ENCODE data around the gene NMNAT1. TPM values are rescaled to one million over a fixed set of nuclear protein-coding genes. Genes with fewer than 3 reads are reported as not detected.

NMNAT1 gene
- total RNA-seq, 1 experiment from 2014 or later, result 2.8 TPM

- H3K4me1 Mint-ChIP-seq, result no peaks in the 10 kb centered on the region; a peak in 1 of 4 replicates
- Histone ChIP-seq H3K27ac (ENCODE audit: insufficient read length, low read depth, low read length) (no peak overlapping the region), H4K5ac (ENCODE audit: insufficient read length, low read depth, low read length) (no peak overlapping the region), H3K14ac (ENCODE audit: insufficient read depth, low read length) (no peak overlapping the region), H3K27me3 (ENCODE audit: insufficient read depth, low read length) (no peaks in the 10 kb centered on the region), H4K8ac (replicated peaks; ENCODE audit: insufficient read length, low read depth, low read length) (no peak overlapping the region), H2BK120ac (ENCODE audit: low read depth, low read length, poor library complexity, severe bottlenecking) (no peak overlapping the region), H3K23ac (ENCODE audit: insufficient read length, low read depth, low read length) (no peak overlapping the region), H3K18ac (ENCODE audit: insufficient read length, low read depth, low read length) (no peak overlapping the region), H3T11ph (ENCODE audit: low read length) (no peak overlapping the region), H3K79me2 (ENCODE audit: insufficient read depth, low read length) (no peaks in the 10 kb centered on the region), H3K23me2 (ENCODE audit: insufficient read length, low read depth, low read length, poor library complexity, severe bottlenecking) (no peaks in the 10 kb centered on the region), H2BK15ac (ENCODE audit: low read depth, low read length) (no peak overlapping the region), H2BK5ac (ENCODE audit: insufficient read length, low read length) (no peak overlapping the region), H3K4me1 (ENCODE audit: insufficient read depth, low read length) (no peaks in the 10 kb centered on the region), H3K79me1 (ENCODE audit: insufficient read depth, low read depth, low read length, poor library complexity, severe bottlenecking) (no peaks in the 10 kb centered on the region), H3K4ac (ENCODE audit: low read depth, low read length) (no peak overlapping the region), H3K9ac (ENCODE audit: extremely low read depth, insufficient read length, low read length) (no peak overlapping the region), H3K4me2 (ENCODE audit: insufficient read depth, insufficient read length, low read length) (no peak overlapping the region), H3K9me3 (ENCODE audit: control insufficient read depth, low read depth, low read length) (no peaks in the 10 kb centered on the region), H4K91ac (ENCODE audit: insufficient read length, low read depth, low read length) (no peak overlapping the region), H4K20me1 (ENCODE audit: control insufficient read depth, insufficient read depth, insufficient read length) (no peaks in the 10 kb centered on the region), H2BK20ac (ENCODE audit: low read depth, low read length, poor library complexity, severe bottlenecking) (no peak overlapping the region), H2AK5ac (ENCODE audit: insufficient read length, low read length) (no peak overlapping the region), H2AFZ (ENCODE audit: low read length) (no peak overlapping the region), H3K56ac (ENCODE audit: insufficient read length, low read depth, low read length) (no peak overlapping the region), H2BK12ac (ENCODE audit: insufficient read length, low read depth, low read length) (no peak overlapping the region)
- DNase-seq, result no peak
- WGBS (ENCODE audit: extremely low coverage, insufficient read length, low lambda C conversion rate), result no CpG with 5 or more reads among the region's 2 CpGs
- H3K4me3 Mint-ChIP-seq, result no peak overlapping the region
- no peaks in the 10 kb centered on the region; a peak in 1 of 7 replicates for H3K36me3 Mint-ChIP-seq (ENCODE audit: insufficient read depth in 1 of 3, low read depth in 3 of 3)
- no peak overlapping the region; a peak in 1 of 7 replicates for H3K27ac Mint-ChIP-seq
- TF ChIP-seq, protein P1, sequence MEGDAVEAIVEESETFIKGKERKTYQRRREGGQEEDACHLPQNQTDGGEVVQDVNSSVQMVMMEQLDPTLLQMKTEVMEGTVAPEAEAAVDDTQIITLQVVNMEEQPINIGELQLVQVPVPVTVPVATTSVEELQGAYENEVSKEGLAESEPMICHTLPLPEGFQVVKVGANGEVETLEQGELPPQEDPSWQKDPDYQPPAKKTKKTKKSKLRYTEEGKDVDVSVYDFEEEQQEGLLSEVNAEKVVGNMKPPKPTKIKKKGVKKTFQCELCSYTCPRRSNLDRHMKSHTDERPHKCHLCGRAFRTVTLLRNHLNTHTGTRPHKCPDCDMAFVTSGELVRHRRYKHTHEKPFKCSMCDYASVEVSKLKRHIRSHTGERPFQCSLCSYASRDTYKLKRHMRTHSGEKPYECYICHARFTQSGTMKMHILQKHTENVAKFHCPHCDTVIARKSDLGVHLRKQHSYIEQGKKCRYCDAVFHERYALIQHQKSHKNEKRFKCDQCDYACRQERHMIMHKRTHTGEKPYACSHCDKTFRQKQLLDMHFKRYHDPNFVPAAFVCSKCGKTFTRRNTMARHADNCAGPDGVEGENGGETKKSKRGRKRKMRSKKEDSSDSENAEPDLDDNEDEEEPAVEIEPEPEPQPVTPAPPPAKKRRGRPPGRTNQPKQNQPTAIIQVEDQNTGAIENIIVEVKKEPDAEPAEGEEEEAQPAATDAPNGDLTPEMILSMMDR (conservative IDR thresholded peaks at IDR 0.05), result no peak
- H3K9me3 Mint-ChIP-seq, result peaks cover 4 to 5% of the 10 kb centered on the region in 2 experiments; a peak in 4 of 5 replicates
- no peaks in the 10 kb centered on the region for H3K27me3 Mint-ChIP-seq (ENCODE audit: low read depth)
Measured at GRCh38 chr1:10025354-10025753, 82.1 kb downstream of the NMNAT1 start.
